Measurements from ENCODE around the gene HIC1.

GRCh38 chr17:2042390-2042847 lies 12.5 kb upstream of the HIC1 start:
- TF ChIP-seq CTCF (IDR thresholded peaks at IDR 0.05; ENCODE audit: insufficient read depth, low read length, poor library complexity, severe bottlenecking) (no peak), EZH2phosphoT487 (conservative IDR thresholded peaks at IDR 0.05; ENCODE audit: low read length) (no peak)

Data from SU-DHL-6 (cell line).